Keratinocyte (primary cell): ENCODE results near the gene MTCH1.

ENCODE experiments used
- CTCF ChIP-seq, 3 experiments: IDR thresholded peaks in 1 of 3; conservative IDR thresholded peaks in 1 of 3; optimal IDR thresholded peaks in 1 of 3; 2 replicates in 2 of 3; 3 replicates in 1 of 3; pipeline versions ENCODE3 to v1.5.1; 2011; ENCODE audit warnings: low read length in 3 of 3, mild to moderate bottlenecking in 3 of 3, moderate library complexity in 2 of 3, control low read depth in 1 of 3, inconsistent platforms in 1 of 3; ENCODE audit not compliant: insufficient read depth in 2 of 3; ENCODE audit errors: extremely low read depth in 1 of 3
- EZH2 ChIP-seq: IDR thresholded peaks from one replicate; pipeline ENCODE4 v1.6.1; 2012; ENCODE audit warnings: inconsistent platforms, mild to moderate bottlenecking, low read length, moderate library complexity

DNA sequence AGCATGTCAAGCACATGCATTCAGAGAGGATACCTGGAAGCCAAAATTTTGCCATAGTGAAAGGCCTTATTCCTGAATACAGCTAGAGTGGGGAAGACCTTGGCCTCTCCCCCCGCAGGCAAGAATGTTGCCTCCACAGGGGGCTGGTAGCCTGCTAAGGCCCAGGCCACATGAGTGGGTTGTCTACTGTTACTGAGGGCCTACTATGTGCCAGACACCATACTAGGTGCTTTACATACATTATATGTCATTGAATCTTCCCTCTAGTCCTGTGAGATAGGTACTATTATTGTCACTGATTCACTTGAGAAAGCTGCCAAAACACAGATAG, 32.1 kb downstream of the MTCH1 start:
- TF ChIP-seq CTCF (optimal IDR thresholded peaks at IDR 0.05 in 1 of 3, IDR thresholded peaks at IDR 0.05 in 1 of 3, conservative IDR thresholded peaks at IDR 0.05 in 1 of 3; ENCODE audit: extremely low read depth in 1 of 3, insufficient read depth in 2 of 3, low read length in 3 of 3) (no peak), EZH2 (no peak)
